GM12801 (cell line): ENCODE results near the gene C4BPA.

Source experiments
- CTCF ChIP-seq: IDR thresholded peaks from one replicate; pipeline ENCODE4 v1.5.1; 2011; ENCODE audit warnings: control low read depth; ENCODE audit not compliant: insufficient read length; ENCODE audit errors: extremely low read depth

C4BPA gene

GRCh38 chr1:207172321-207172720, 68.3 kb downstream of the C4BPA start:
- TF ChIP-seq CTCF: no peak

GRCh38 chr1:207172885-207173284, 68.9 kb downstream of the C4BPA start:
- no peak for TF ChIP-seq CTCF

GRCh38 chr1:207173396-207173795, 69.4 kb downstream of the C4BPA start:
- no peak for TF ChIP-seq CTCF

GRCh38 chr1:207174913-207175312, 70.9 kb downstream of the C4BPA start:
- TF ChIP-seq CTCF: no peak

- no peak for TF ChIP-seq CTCF
Measured at GRCh38 chr1:207179036-207179435, 75.0 kb downstream of the C4BPA start.

GRCh38 chr1:207181847-207182246, 77.8 kb downstream of the C4BPA start:
- TF ChIP-seq CTCF: no peak

- no peak for TF ChIP-seq CTCF
Measured at GRCh38 chr1:207186503-207186902, 82.5 kb downstream of the C4BPA start.

- TF ChIP-seq CTCF: no peak
Measured at GRCh38 chr1:207188901-207189300, 84.9 kb downstream of the C4BPA start.
